Measurements from ENCODE around the gene RGS9BP.

Gene RGS9BP

GRCh38 chr19:32718286-32718685 lies 42.6 kb downstream of the RGS9BP start:
- no peak for TF ChIP-seq CTCF (IDR thresholded peaks at IDR 0.05; ENCODE audit: low read length, missing control alignments)
- no peak overlapping the region for H3K4me3 ChIP-seq (replicated peaks; ENCODE audit: low read depth, low read length)
- DNase-seq (ENCODE audit: low read depth): no peak

GRCh38 chr19:32719611-32720059 lies 44.0 kb downstream of the RGS9BP start, which contains the start of gene TDRD12:
TDRD12 (plus strand) TSS chr19:32719767; CDS start chr19:32720073, 306 bp downstream.
- no peak within 1 kb of the TSS for H3K4me3 ChIP-seq (replicated peaks; ENCODE audit: low read depth, low read length)
- no peak for TF ChIP-seq CTCF (IDR thresholded peaks at IDR 0.05; ENCODE audit: low read length, missing control alignments)
- DNase-seq (ENCODE audit: low read depth): no peak

- TF ChIP-seq CTCF (IDR thresholded peaks at IDR 0.05; ENCODE audit: low read length, missing control alignments): no peak
- no peak overlapping the region for H3K4me3 ChIP-seq (replicated peaks; ENCODE audit: low read depth, low read length)
- no peak for DNase-seq (ENCODE audit: low read depth)
Observed at GRCh38 chr19:32720216-32720935, 44.7 kb downstream of the RGS9BP start.

- no peak for DNase-seq (ENCODE audit: low read depth)
- TF ChIP-seq CTCF (IDR thresholded peaks at IDR 0.05; ENCODE audit: low read length, missing control alignments): no peak
- no peak overlapping the region for H3K4me3 ChIP-seq (replicated peaks; ENCODE audit: low read depth, low read length)
Observed at GRCh38 chr19:32720936-32721250, 45.2 kb downstream of the RGS9BP start.

Measured in fibroblast of pulmonary artery (primary cell).